Measurements from ENCODE around the gene DUSP15.

DUSP15 gene

DNA sequence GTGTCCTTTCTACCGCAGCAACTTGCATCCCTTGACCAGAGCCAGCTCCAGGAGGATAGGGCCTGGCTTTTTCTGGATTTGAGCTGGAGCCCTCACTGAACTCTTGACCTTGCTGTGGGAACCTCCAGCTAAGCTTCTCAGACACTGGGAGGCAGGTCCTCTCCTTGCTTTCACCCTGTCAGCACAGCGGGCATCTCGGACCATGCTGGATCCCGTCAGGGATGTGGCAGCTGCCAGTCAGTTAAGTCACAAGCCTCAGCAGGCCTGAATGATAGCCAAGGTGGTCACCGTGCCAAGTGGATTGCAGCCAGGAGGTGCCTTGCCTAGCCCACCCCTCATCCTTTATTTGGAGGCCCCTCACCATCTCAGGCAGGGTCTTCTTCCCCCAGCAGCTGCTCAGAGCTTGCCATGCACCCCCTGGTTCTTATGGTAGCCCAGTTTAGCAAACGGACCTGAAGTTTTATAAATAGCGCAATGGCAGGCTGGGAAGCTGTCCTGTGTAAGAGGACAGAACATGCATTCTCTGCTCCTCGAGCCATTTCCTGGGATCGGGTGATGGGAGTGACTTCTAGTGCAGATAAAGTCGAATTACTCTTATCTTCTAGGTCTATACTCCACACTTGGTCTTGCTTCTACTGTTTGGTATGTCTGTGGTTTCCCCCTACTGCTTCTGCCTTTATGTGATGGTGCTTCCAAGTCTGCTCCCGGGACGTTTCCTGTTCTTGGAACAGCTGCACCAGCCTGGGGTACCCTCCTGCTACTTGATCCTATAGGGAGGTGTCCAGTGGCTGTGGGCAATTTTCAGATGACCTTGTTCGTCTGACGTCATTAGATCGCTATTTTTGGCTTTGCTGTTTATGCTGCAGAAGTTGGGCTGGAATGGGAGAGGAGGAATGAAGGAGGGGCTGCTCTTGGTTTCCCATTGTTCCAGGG lies 58.3 kb downstream of the DUSP15 start:
- no peak overlapping the region for H3K27ac ChIP-seq (ENCODE audit: insufficient read depth in 1 of 2, low read depth in 1 of 2, low read length in 2 of 2, poor library complexity in 1 of 2, severe bottlenecking in 2 of 2)
- CTCF ChIA-PET: interaction anchor here (0.8 to 4.0 kb wide), 2 partner anchors 12 to 22 kb away, joined by 3 to 12 read pairs; no protein-coding TSS in a partner anchor

DNA sequence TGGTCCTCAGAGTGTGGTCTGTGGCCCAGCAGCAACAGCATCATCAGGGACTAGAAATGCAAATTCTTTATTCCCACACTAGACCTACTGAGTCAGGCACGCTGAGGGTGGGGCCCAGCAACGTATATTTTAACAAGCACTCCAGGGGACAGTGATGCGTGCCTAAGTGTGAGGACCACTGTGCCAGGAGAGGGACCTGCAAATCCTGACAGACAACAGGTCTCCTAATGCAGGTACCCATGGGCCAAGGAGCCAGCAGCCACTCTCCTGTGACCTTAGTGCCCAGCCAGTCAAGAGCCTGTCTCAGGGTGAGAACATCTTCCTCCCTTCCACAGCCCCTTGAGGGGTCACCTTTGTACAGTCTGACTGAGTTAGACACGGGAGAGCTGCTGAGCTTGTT lies 59.1 kb downstream of the DUSP15 start:
- H3K27me3 ChIP-seq (replicated peaks in 2 of 5; ENCODE audit: control insufficient read depth in 4 of 5, insufficient read depth in 5 of 5, low read length in 4 of 5): no peaks in the 10 kb centered on the region
- no peak overlapping the region for H3K4me3 ChIP-seq (ENCODE audit: control insufficient read depth in 1 of 7, extremely low read depth in 1 of 7, insufficient read depth in 4 of 7, low read depth in 2 of 7, low read length in 6 of 7)
- peaks cover 2 to 23% (median 18%) of the 10 kb centered on the region in 4 experiments for H3K4me1 ChIP-seq (ENCODE audit: control extremely low read depth in 1 of 4, control insufficient read depth in 4 of 4, insufficient read depth in 4 of 4, low read length in 3 of 4)
- POLR2A ChIA-PET: no interaction called here
- H3K27ac ChIP-seq (ENCODE audit: insufficient read depth in 1 of 2, low read depth in 1 of 2, low read length in 2 of 2, poor library complexity in 1 of 2, severe bottlenecking in 2 of 2): no peak overlapping the region
- no peaks in the 10 kb centered on the region for H3K9me3 ChIP-seq (ENCODE audit: control extremely low read depth in 1 of 5, control insufficient read depth in 4 of 5, insufficient read depth in 2 of 5, low read depth in 1 of 5, low read length in 4 of 5)
- peaks cover 0 to 6% (median 1%) of the 10 kb centered on the region in 4 experiments for H3K36me3 ChIP-seq (ENCODE audit: control insufficient read depth in 4 of 4, insufficient read depth in 4 of 4, low read length in 3 of 4)
- 96% methylated on average over 4 of the region's 4 CpGs for WGBS (ENCODE audit: insufficient coverage)
- no peak for DNase-seq
- CTCF ChIA-PET: interaction anchor here (0.8 to 4.0 kb wide), 4 partner anchors 10 to 39 kb away, joined by 3 to 12 read pairs (median 4); no protein-coding TSS in a partner anchor

More for the DNA sequence above, 58.3 kb downstream of the DUSP15 start:
- 37% methylated on average over 11 of the region's 15 CpGs for WGBS (ENCODE audit: insufficient coverage)
- Histone ChIP-seq H3K36me3 (ENCODE audit: control insufficient read depth in 4 of 4, insufficient read depth in 4 of 4, low read length in 3 of 4) (peaks cover 0 to 5% (median 1%) of the 10 kb centered on the region in 4 experiments), H3K4me1 (ENCODE audit: control extremely low read depth in 1 of 4, control insufficient read depth in 4 of 4, insufficient read depth in 4 of 4, low read length in 3 of 4) (peaks cover 0 to 15% (median 10%) of the 10 kb centered on the region in 4 experiments), H3K4me3 (ENCODE audit: control insufficient read depth in 1 of 7, extremely low read depth in 1 of 7, insufficient read depth in 4 of 7, low read depth in 2 of 7, low read length in 6 of 7) (no peak overlapping the region), H3K27me3 (replicated peaks in 2 of 5; ENCODE audit: control insufficient read depth in 4 of 5, insufficient read depth in 5 of 5, low read length in 4 of 5) (no peaks in the 10 kb centered on the region), H3K9me3 (ENCODE audit: control extremely low read depth in 1 of 5, control insufficient read depth in 4 of 5, insufficient read depth in 2 of 5, low read depth in 1 of 5, low read length in 4 of 5) (no peaks in the 10 kb centered on the region)
- peak in 1 of 3 donors; percentile 13 for DNase-seq
- POLR2A ChIA-PET: no interaction called here
